GM12872 (cell line): Measurements from ENCODE around the gene POLR1D.

Source experiments
- TF ChIP-seq, protein P1 (sequence below): IDR thresholded peaks from 3 replicates; pipeline ENCODE4 v1.5.1; 2011; ENCODE audit warnings: low read depth, mild to moderate bottlenecking, low read length, moderate library complexity; ENCODE audit not compliant: insufficient read depth

Gene POLR1D

DNA sequence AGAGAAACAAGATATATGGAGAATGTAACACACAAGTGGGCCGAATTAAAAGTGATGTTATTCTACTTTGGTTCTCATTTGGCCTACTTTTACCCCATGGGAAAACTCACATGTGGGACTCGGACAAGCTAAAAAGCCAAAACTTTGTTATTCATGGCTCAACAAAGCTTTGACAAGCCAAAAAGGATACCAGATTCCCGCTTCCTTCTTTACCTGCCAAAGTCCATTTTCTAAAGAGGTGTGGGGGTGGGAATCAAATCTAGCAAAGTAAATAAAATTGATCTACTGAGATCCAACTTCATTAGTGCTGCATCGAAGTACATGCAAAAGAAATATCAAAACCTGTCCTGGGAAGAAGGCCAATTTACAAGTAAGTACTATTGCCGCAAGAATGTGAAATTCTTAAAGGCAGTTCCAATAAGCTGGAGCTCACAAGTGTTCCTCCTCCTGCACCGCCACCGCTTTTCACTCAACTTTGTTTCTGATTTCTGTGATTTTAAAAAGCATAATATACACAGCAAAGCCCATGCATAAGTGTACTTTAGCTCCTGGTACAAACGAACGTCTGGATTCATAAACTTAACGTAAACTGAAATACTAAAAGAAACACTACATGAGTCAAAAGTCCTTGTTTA, 2.5 kb upstream of the POLR1D start:
- TF ChIP-seq, protein P1, sequence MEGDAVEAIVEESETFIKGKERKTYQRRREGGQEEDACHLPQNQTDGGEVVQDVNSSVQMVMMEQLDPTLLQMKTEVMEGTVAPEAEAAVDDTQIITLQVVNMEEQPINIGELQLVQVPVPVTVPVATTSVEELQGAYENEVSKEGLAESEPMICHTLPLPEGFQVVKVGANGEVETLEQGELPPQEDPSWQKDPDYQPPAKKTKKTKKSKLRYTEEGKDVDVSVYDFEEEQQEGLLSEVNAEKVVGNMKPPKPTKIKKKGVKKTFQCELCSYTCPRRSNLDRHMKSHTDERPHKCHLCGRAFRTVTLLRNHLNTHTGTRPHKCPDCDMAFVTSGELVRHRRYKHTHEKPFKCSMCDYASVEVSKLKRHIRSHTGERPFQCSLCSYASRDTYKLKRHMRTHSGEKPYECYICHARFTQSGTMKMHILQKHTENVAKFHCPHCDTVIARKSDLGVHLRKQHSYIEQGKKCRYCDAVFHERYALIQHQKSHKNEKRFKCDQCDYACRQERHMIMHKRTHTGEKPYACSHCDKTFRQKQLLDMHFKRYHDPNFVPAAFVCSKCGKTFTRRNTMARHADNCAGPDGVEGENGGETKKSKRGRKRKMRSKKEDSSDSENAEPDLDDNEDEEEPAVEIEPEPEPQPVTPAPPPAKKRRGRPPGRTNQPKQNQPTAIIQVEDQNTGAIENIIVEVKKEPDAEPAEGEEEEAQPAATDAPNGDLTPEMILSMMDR: no peak

- TF ChIP-seq, protein P1: peak; percentile 33; the same call in 1 of the 3 replicates
Measured at GRCh38 chr13:27619728-27620376, 1.8 kb upstream of the POLR1D start.

GRCh38 chr13:27620377-27621115, 1.1 kb upstream of the POLR1D start, which contains the start of gene LNX2:
TSS of gene LNX2 (minus strand) at chr13:27620529. CDS start at chr13:27581703, 38,826 bp downstream.
- TF ChIP-seq, protein P1: no peak

- TF ChIP-seq, protein P1: no peak
Measured at GRCh38 chr13:27621116-27621365, 651 bp upstream of the POLR1D start.

GRCh38 chr13:27622102-27622820, 569 bp downstream of the POLR1D start:
- TF ChIP-seq, protein P1: no peak; the same call in 2 of the 3 replicates

DNA sequence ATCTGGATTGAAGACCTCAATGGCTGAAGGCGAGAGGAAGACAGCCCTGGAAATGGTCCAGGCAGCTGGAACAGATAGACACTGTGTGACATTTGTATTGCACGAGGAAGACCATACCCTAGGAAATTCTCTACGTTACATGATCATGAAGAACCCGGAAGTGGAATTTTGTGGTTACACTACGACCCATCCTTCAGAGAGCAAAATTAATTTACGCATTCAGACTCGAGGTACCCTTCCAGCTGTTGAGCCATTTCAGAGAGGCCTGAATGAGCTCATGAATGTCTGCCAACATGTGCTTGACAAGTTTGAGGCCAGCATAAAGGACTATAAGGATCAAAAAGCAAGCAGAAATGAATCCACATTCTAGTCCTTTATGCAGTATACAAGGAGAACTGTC, 1.2 kb downstream of the POLR1D start:
- TF ChIP-seq, protein P1: no peak

- TF ChIP-seq, protein P1: no peak
Measured at GRCh38 chr13:27624071-27624470, 2.4 kb downstream of the POLR1D start.
